Vagina (tissue), 2 donors: Measurements from ENCODE around the gene PRDM1. TPM values are rescaled to one million over a fixed set of nuclear protein-coding genes. Genes with fewer than 3 reads are reported as not detected.

Source experiments
- DNase-seq, 2 donors: peaks; one replicate each; pipeline ENCODE4 v3.0.0-alpha.2; 2017; ENCODE audit errors: extremely low spot score in 2 of 2
- H3K27ac ChIP-seq: fragments of 200-600 bp; sonication (generic); one replicate; pipeline ENCODE4 v1.5.1; 2019
- H3K27me3 ChIP-seq: fragments of 200-600 bp; sonication (generic); one replicate; pipeline ENCODE4 v1.5.1; 2019
- H3K36me3 ChIP-seq, 2 donors: fragments of 200-600 bp; sonication (generic); one replicate each; pipeline ENCODE4 v1.5.1; 2017 to 2019
- H3K4me1 ChIP-seq: fragments of 200-600 bp; sonication (generic); one replicate; pipeline ENCODE4 v1.5.1; 2019
- H3K4me3 ChIP-seq, 2 donors: fragments of 200-600 bp; sonication (generic); 1 replicate in 1 of 2; 2 replicates in 1 of 2; pipeline ENCODE4 v1.5.1; 2016 to 2019
- H3K9me3 ChIP-seq: fragments of 200-600 bp; sonication (generic); one replicate; pipeline ENCODE4 v1.5.1; 2019
- CTCF ChIP-seq, 3 experiments: fragments of 450-650 bp in 2 of 3; fragments of 200-600 bp in 1 of 3; sonication (generic) in 1 of 3; IDR thresholded peaks; one replicate each; pipeline ENCODE4 v1.5.1; 2017 to 2019; ENCODE audit warnings: antibody characterized with exemption in 3 of 3, mild to moderate bottlenecking in 2 of 3, moderate library complexity in 2 of 3
- POLR2A ChIP-seq, 2 donors: fragments of 450-650 bp; IDR thresholded peaks; one replicate each; pipeline ENCODE4 v1.6.1; 2017; ENCODE audit warnings: antibody characterized with exemption in 2 of 2, mild to moderate bottlenecking in 2 of 2, moderate library complexity in 2 of 2
- POLR2AphosphoS5 ChIP-seq, 2 donors: sonication (generic); formaldehyde crosslinking; IDR thresholded peaks; one replicate each; pipeline ENCODE4 v1.9.0; 2017; ENCODE audit warnings: antibody characterized with exemption in 2 of 2, mild to moderate bottlenecking in 2 of 2, low read depth in 1 of 2; ENCODE audit not compliant: insufficient read depth in 1 of 2
- intact Hi-C: fragments of 100-400 bp; cut with DNase I; formaldehyde crosslinking; loops from one replicate; pipeline ENCODE4 v1.15.1; 2023
- total RNA-seq: library from RNA; depleted of rRNA; stranded (reverse); fragments of >200 nt; gene quantifications from one replicate; pipeline ENCODE4 v1.2.3, GENCODE V29; 2016

PRDM1 gene
- total RNA-seq, 1 donor from 2014 or later: 27.0 TPM

- no peaks in the 10 kb centered on the region for H3K36me3 ChIP-seq
- no peak overlapping the region for H3K27ac ChIP-seq
- intact Hi-C loops: no loop called here
- no peak for DNase-seq
- no peak for TF ChIP-seq CTCF (IDR thresholded peaks at IDR 0.05)
- TF ChIP-seq POLR2A (IDR thresholded peaks at IDR 0.05): no peak
- no peak for TF ChIP-seq POLR2AphosphoS5 (IDR thresholded peaks at IDR 0.05; ENCODE audit: insufficient read depth in 1 of 2, low read depth in 1 of 2)
- no peaks in the 10 kb centered on the region for H3K27me3 ChIP-seq
- H3K4me3 ChIP-seq: no peak overlapping the region
- H3K4me1 ChIP-seq: no peaks in the 10 kb centered on the region
- no peaks in the 10 kb centered on the region for H3K9me3 ChIP-seq
These were observed 66.8 kb downstream of the PRDM1 start for GRCh38 chr6:106152952-106153351.

- H3K36me3 ChIP-seq: no peaks in the 10 kb centered on the region
- intact Hi-C loops: no loop called here
- no peak overlapping the region for H3K27ac ChIP-seq
- H3K4me3 ChIP-seq: no peak overlapping the region
- H3K27me3 ChIP-seq: no peaks in the 10 kb centered on the region
- H3K9me3 ChIP-seq: no peaks in the 10 kb centered on the region
- no peaks in the 10 kb centered on the region for H3K4me1 ChIP-seq
- no peak for TF ChIP-seq CTCF (IDR thresholded peaks at IDR 0.05)
- no peak for TF ChIP-seq POLR2A (IDR thresholded peaks at IDR 0.05)
- no peak for TF ChIP-seq POLR2AphosphoS5 (IDR thresholded peaks at IDR 0.05; ENCODE audit: insufficient read depth in 1 of 2, low read depth in 1 of 2)
- DNase-seq: no peak
These were observed 68.2 kb downstream of the PRDM1 start for GRCh38 chr6:106154326-106154725.

GRCh38 chr6:106155219-106155830 is 69.2 kb downstream of the PRDM1 start:
- Histone ChIP-seq H3K4me3 (no peak overlapping the region), H3K9me3 (no peaks in the 10 kb centered on the region), H3K27ac (no peak overlapping the region), H3K4me1 (no peaks in the 10 kb centered on the region), H3K36me3 (no peaks in the 10 kb centered on the region), H3K27me3 (no peaks in the 10 kb centered on the region)
- TF ChIP-seq POLR2A (IDR thresholded peaks at IDR 0.05) (no peak), CTCF (IDR thresholded peaks at IDR 0.05) (no peak), POLR2AphosphoS5 (IDR thresholded peaks at IDR 0.05; ENCODE audit: insufficient read depth in 1 of 2, low read depth in 1 of 2) (no peak)
- no peak for DNase-seq
- intact Hi-C loops: no loop called here

- intact Hi-C loops: no loop called here
- Histone ChIP-seq H3K27ac (no peak overlapping the region), H3K9me3 (no peaks in the 10 kb centered on the region), H3K4me3 (no peak overlapping the region), H3K4me1 (no peaks in the 10 kb centered on the region), H3K27me3 (no peaks in the 10 kb centered on the region), H3K36me3 (no peaks in the 10 kb centered on the region)
- no peak for TF ChIP-seq POLR2AphosphoS5 (IDR thresholded peaks at IDR 0.05; ENCODE audit: insufficient read depth in 1 of 2, low read depth in 1 of 2)
- no peak for TF ChIP-seq POLR2A (IDR thresholded peaks at IDR 0.05)
- no peak for TF ChIP-seq CTCF (IDR thresholded peaks at IDR 0.05)
- DNase-seq: no peak
These were observed 70.3 kb downstream of the PRDM1 start for GRCh38 chr6:106156413-106156812.

GRCh38 chr6:106156863-106157262 is 70.7 kb downstream of the PRDM1 start:
- DNase-seq: no peak
- Histone ChIP-seq H3K4me1 (no peaks in the 10 kb centered on the region), H3K27ac (no peak overlapping the region), H3K4me3 (no peak overlapping the region), H3K9me3 (no peaks in the 10 kb centered on the region), H3K27me3 (no peaks in the 10 kb centered on the region), H3K36me3 (no peaks in the 10 kb centered on the region)
- TF ChIP-seq POLR2AphosphoS5 (IDR thresholded peaks at IDR 0.05; ENCODE audit: insufficient read depth in 1 of 2, low read depth in 1 of 2): no peak
- no peak for TF ChIP-seq POLR2A (IDR thresholded peaks at IDR 0.05)
- intact Hi-C loops: no loop called here
